CD14-positive monocyte (primary cell): ENCODE measurements around the gene SLC26A2. TPM values are rescaled to one million over a fixed set of nuclear protein-coding genes. Genes with fewer than 3 reads are reported as not detected.

Source experiments
- DNase-seq, 3 donors: peaks; one replicate each; pipeline ENCODE4 v3.0.0-alpha.2; 2011 to 2022
- H2AFZ ChIP-seq: 2 replicates; pipeline ENCODE4 v1.6.0; 2012; ENCODE audit warnings: mild to moderate bottlenecking, low read depth, low read length, inconsistent platforms; ENCODE audit not compliant: insufficient read depth, poor library complexity, severe bottlenecking
- H3K27ac ChIP-seq, 2 donors: 1 replicate in 1 of 2; 2 replicates in 1 of 2; pipeline ENCODE4 v1.5.1; 2012 to 2013; ENCODE audit warnings: low read length in 2 of 2, control low read depth in 1 of 2, inconsistent platforms in 1 of 2, low read depth in 1 of 2, mild to moderate bottlenecking in 1 of 2
- H3K27me3 ChIP-seq, 2 donors: one replicate each; pipeline versions ENCODE4 v1.6.0 to v1.6.1; 2011 to 2013; ENCODE audit warnings: low read length in 2 of 2; ENCODE audit not compliant: control insufficient read depth in 2 of 2, insufficient read depth in 2 of 2
- H3K36me3 ChIP-seq, 2 donors: replicated peaks in 1 of 2; 1 replicate in 1 of 2; 2 replicates in 1 of 2; pipeline versions ENCODE4 v1.5.1 to v1.6.1; 2012 to 2013; ENCODE audit warnings: low read length in 2 of 2, control low read depth in 1 of 2, inconsistent platforms in 1 of 2, mild to moderate bottlenecking in 1 of 2; ENCODE audit not compliant: insufficient read depth in 2 of 2, control insufficient read depth in 1 of 2
- H3K4me1 ChIP-seq, 2 donors: 1 replicate in 1 of 2; 2 replicates in 1 of 2; pipeline versions ENCODE4 v1.5.1 to v1.6.1; 2012 to 2013; ENCODE audit warnings: low read length in 2 of 2, control low read depth in 1 of 2, inconsistent platforms in 1 of 2, mild to moderate bottlenecking in 1 of 2, moderate library complexity in 1 of 2; ENCODE audit not compliant: insufficient read depth in 2 of 2, control insufficient read depth in 1 of 2
- H3K4me2 ChIP-seq: replicated peaks from 2 replicates; pipeline ENCODE3; 2012; ENCODE audit warnings: low read length, moderate library complexity, mild to moderate bottlenecking; ENCODE audit not compliant: poor library complexity, severe bottlenecking; ENCODE audit errors: extremely low read depth
- H3K4me3 ChIP-seq, 3 experiments: fragments of 200-600 bp in 1 of 3; sonication (generic) in 1 of 3; replicated peaks in 1 of 3; 1 replicate in 2 of 3; 2 replicates in 1 of 3; pipeline ENCODE4 v1.5.1; 2011 to 2013; ENCODE audit warnings: low read length in 3 of 3, mild to moderate bottlenecking in 3 of 3, control low read depth in 2 of 3, low read depth in 2 of 3, inconsistent platforms in 1 of 3, moderate library complexity in 1 of 3
- H3K79me2 ChIP-seq: 2 replicates; pipeline ENCODE4 v1.6.0; 2012; ENCODE audit warnings: mild to moderate bottlenecking, control low read depth, inconsistent platforms, low read length, moderate library complexity; ENCODE audit not compliant: insufficient read depth
- H3K9ac ChIP-seq: 2 replicates; pipeline ENCODE4 v1.6.0; 2017; ENCODE audit warnings: low read length, mild to moderate bottlenecking; ENCODE audit not compliant: insufficient read depth, poor library complexity, severe bottlenecking
- H3K9me3 ChIP-seq, 2 donors: replicated peaks in 1 of 2; 1 replicate in 1 of 2; 2 replicates in 1 of 2; pipeline versions ENCODE4 v1.5.1 to v1.6.1; 2012 to 2013; ENCODE audit warnings: low read length in 2 of 2, control low read depth in 1 of 2; ENCODE audit not compliant: control insufficient read depth in 1 of 2, insufficient read depth in 1 of 2
- H4K20me1 ChIP-seq: 2 replicates; pipeline ENCODE4 v1.6.0; 2012; ENCODE audit warnings: mild to moderate bottlenecking, low read length, control low read depth, moderate library complexity; ENCODE audit not compliant: insufficient read depth
- H3K27ac Mint-ChIP-seq, 7 donors: one replicate each; pipeline ENCODE4 v1.8.0; 2020; ENCODE audit warnings: mild to moderate bottlenecking in 7 of 7, mixed read lengths in 7 of 7, moderate library complexity in 6 of 7, inconsistent platforms in 2 of 7
- H3K27me3 Mint-ChIP-seq, 3 donors: one replicate each; pipeline ENCODE4 v1.8.0; 2021 to 2022; ENCODE audit warnings: low read depth in 3 of 3, mild to moderate bottlenecking in 3 of 3, mixed read lengths in 3 of 3, moderate library complexity in 3 of 3, inconsistent platforms in 1 of 3
- H3K36me3 Mint-ChIP-seq, 2 donors: one replicate each; pipeline ENCODE4 v1.8.0; 2020; ENCODE audit warnings: mixed read lengths in 2 of 2, inconsistent platforms in 1 of 2, mild to moderate bottlenecking in 1 of 2
- H3K4me1 Mint-ChIP-seq: one replicate; pipeline ENCODE4 v1.8.0; 2020; ENCODE audit warnings: mild to moderate bottlenecking, mixed read lengths
- H3K4me3 Mint-ChIP-seq, 2 donors: one replicate each; pipeline ENCODE4 v1.8.0; 2020; ENCODE audit warnings: mild to moderate bottlenecking in 2 of 2, mixed read lengths in 2 of 2, moderate library complexity in 1 of 2
- H3K9me3 Mint-ChIP-seq, 7 donors: one replicate each; pipeline ENCODE4 v1.8.0; 2020 to 2022; ENCODE audit warnings: mixed read lengths in 7 of 7, mild to moderate bottlenecking in 6 of 7, moderate library complexity in 6 of 7, inconsistent platforms in 2 of 7
- WGBS: methylation state at CpG from one replicate; pipeline ENCODE4 v1.1.5; 2013; ENCODE audit warnings: missing lambda C conversion rate; ENCODE audit not compliant: insufficient coverage; 5-methylcytosine and 5-hydroxymethylcytosine counted together
- intact Hi-C, 2 donors: fragments of 100-400 bp; cut with micrococcal nuclease; formaldehyde crosslinking; loops; one replicate each; pipeline versions ENCODE4 v1.15.0 to v1.15.1; 2023
- polyA plus RNA-seq, 3 donors: library from polyadenylated mRNA; depleted of rRNA in 1 of 3; unstranded in 2 of 3; stranded (reverse) in 1 of 3; fragments of 300-500 nt in 2 of 3; fragments of >200 nt in 1 of 3; fragmentation: Illumina TruSeq in 2 of 3; gene quantifications; 1 replicate in 2 of 3; 2 replicates in 1 of 3; pipeline ENCODE4 v1.2.3, GENCODE V29; 2012 to 2021
- TF ChIP-seq, protein P1 (sequence below): fragments of 200-600 bp; IDR thresholded peaks from one replicate; pipeline ENCODE4 v1.8.0; 2022; ENCODE audit warnings: antibody characterized with exemption, mild to moderate bottlenecking

Gene SLC26A2
- polyA plus RNA-seq, 3 donors = 1.9 to 3.6 (median 3.1) TPM

DNA sequence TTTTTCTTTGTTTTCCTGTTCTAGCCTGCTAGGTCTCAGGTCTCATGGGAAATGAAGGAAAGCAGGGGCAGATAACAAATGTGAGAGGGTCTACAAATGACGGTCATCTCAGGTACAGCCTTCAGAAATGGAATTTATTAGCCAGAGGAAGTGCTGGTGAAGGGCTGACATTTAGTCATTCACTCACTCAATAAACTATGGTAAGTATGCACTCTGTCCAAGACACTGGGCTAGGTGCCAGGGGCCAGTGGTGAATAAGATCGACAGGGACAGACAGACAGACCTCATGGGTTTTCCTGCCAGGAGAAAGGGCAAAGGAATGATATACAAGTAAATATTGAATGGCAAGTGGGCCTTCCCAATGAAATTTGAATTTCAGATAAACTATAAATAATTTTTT, 22.3 kb upstream of the SLC26A2 start:
- peak overlapping the region in 1 of 2 donors; percentile 92 for H3K27ac ChIP-seq
- H3K9me3 ChIP-seq = no peaks in the 10 kb centered on the region
- no CpG with 5 or more reads among the region's 2 CpGs for WGBS
- Mint-ChIP-seq H3K4me3 (no peak overlapping the region), H3K36me3 (no peaks in the 10 kb centered on the region), H3K4me1 (peaks cover 63% of the 10 kb centered on the region), H3K27ac (peak overlapping the region; percentile 57 to 98 (median 96)), H3K9me3 (no peaks in the 10 kb centered on the region), H3K27me3 (peaks cover 0 to 3% (median 0%) of the 10 kb centered on the region in 3 donors)
- DNase-seq = peak in 2 of 3 donors; percentile 70 to 73
- intact Hi-C loops = no loop called here
- H3K9ac ChIP-seq = no peak overlapping the region
- H3K36me3 ChIP-seq = no peaks in the 10 kb centered on the region
- TF ChIP-seq, protein P1, sequence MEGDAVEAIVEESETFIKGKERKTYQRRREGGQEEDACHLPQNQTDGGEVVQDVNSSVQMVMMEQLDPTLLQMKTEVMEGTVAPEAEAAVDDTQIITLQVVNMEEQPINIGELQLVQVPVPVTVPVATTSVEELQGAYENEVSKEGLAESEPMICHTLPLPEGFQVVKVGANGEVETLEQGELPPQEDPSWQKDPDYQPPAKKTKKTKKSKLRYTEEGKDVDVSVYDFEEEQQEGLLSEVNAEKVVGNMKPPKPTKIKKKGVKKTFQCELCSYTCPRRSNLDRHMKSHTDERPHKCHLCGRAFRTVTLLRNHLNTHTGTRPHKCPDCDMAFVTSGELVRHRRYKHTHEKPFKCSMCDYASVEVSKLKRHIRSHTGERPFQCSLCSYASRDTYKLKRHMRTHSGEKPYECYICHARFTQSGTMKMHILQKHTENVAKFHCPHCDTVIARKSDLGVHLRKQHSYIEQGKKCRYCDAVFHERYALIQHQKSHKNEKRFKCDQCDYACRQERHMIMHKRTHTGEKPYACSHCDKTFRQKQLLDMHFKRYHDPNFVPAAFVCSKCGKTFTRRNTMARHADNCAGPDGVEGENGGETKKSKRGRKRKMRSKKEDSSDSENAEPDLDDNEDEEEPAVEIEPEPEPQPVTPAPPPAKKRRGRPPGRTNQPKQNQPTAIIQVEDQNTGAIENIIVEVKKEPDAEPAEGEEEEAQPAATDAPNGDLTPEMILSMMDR = no peak
- H4K20me1 ChIP-seq = no peaks in the 10 kb centered on the region
- H3K79me2 ChIP-seq = no peaks in the 10 kb centered on the region
- H3K27me3 ChIP-seq = no peaks in the 10 kb centered on the region
- no peak overlapping the region for H2AFZ ChIP-seq
- peaks cover 45 to 46% of the 10 kb centered on the region in 2 donors for H3K4me1 ChIP-seq
- H3K4me3 ChIP-seq = no peak overlapping the region
- H3K4me2 ChIP-seq = no peak overlapping the region

DNA sequence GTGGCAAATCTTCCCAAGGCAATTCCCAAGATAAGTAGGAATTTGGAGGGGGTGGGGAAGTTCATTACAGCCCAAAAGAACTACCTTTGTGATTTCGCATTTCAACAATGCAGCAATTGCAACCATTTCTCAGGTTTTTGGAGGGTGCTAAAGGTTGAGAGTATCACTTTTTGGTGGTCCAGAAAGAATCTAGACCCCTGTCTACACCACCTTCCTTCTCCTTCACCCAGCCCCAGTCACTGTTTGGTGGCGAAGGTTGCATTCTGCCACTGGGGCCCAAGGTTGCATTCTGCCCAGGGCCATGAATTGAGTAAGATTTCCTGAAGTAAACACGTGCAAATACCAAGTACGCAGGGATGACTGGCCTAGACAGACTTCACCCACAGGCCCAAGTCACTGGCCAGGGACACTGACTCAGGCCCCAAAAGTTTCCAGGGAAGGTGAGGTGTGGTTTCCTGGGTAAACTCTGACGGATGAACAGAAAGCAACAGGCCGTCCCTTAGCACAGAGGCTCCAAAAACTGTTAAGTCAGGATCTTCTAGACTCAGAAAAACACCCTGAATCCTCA, 21.7 kb upstream of the SLC26A2 start:
- no peaks in the 10 kb centered on the region for H3K9me3 ChIP-seq
- no peaks in the 10 kb centered on the region for H3K36me3 ChIP-seq
- TF ChIP-seq, protein P1 = no peak
- H4K20me1 ChIP-seq = no peaks in the 10 kb centered on the region
- H3K9me3 Mint-ChIP-seq = no peaks in the 10 kb centered on the region
- intact Hi-C loops = no loop called here
- H3K4me2 ChIP-seq = peak overlapping the region; percentile 51
- DNase-seq = peak; percentile 87 to 97 (median 89)
- H2AFZ ChIP-seq = peak overlapping the region; percentile 14
- H3K4me3 ChIP-seq = peak overlapping the region in 1 of 3 experiments; percentile 33
- H3K4me3 Mint-ChIP-seq = peak overlapping the region in 1 of 2 donors; percentile 42
- H3K27me3 ChIP-seq = no peaks in the 10 kb centered on the region
- no peaks in the 10 kb centered on the region for H3K79me2 ChIP-seq
- H3K27ac Mint-ChIP-seq = peak overlapping the region; percentile 94 to 98 (median 96)
- peak overlapping the region; percentile 26 to 92 for H3K27ac ChIP-seq
- H3K4me1 ChIP-seq = peaks cover 45 to 46% of the 10 kb centered on the region in 2 donors
- WGBS = 0% methylated on average over 2 of the region's 6 CpGs
- H3K27me3 Mint-ChIP-seq = peaks cover 0 to 3% (median 0%) of the 10 kb centered on the region in 3 donors
- no peaks in the 10 kb centered on the region for H3K36me3 Mint-ChIP-seq
- H3K9ac ChIP-seq = peak overlapping the region; percentile 50
- H3K4me1 Mint-ChIP-seq = peaks cover 63% of the 10 kb centered on the region
